A673 (cell line): ENCODE data around the gene OR8B3.

Source experiments
- EZH2 ChIP-seq: fragments of 200-600 bp; sonication (generic); IDR thresholded peaks from 2 replicates; pipeline ENCODE4 v1.6.1; 2017; ENCODE audit warnings: borderline replicate concordance, low read depth, mild to moderate bottlenecking, mixed read lengths, antibody characterized with exemption, low read length; ENCODE audit not compliant: poor library complexity, severe bottlenecking
- TF ChIP-seq, protein P1 (sequence below): fragments of 300-800, 200-600 bp; sonication (generic); conservative IDR thresholded peaks from 2 replicates; pipeline ENCODE4 v1.5.1; 2017; ENCODE audit warnings: low read depth, mild to moderate bottlenecking, antibody characterized with exemption, low read length, moderate library complexity, mixed read lengths

DNA sequence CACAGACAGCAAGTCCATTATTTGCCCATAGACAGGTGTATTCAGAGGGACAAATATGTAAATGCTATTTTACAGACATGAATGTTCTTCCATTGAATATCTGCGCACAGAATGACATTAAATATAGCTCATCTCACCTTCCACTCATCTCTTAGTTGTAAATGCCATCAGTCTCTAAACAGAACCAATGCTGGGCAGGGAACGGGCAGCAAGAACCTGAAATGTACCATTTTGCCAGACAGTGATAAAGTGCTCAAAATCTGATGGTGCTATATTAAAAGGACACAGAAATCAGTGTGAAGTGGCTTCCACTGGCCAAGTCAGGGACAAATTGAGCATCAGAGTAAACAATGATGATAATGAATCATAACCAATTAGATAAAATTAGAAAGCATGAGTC is 35.9 kb upstream of the OR8B3 start:
- TF ChIP-seq, protein P1, sequence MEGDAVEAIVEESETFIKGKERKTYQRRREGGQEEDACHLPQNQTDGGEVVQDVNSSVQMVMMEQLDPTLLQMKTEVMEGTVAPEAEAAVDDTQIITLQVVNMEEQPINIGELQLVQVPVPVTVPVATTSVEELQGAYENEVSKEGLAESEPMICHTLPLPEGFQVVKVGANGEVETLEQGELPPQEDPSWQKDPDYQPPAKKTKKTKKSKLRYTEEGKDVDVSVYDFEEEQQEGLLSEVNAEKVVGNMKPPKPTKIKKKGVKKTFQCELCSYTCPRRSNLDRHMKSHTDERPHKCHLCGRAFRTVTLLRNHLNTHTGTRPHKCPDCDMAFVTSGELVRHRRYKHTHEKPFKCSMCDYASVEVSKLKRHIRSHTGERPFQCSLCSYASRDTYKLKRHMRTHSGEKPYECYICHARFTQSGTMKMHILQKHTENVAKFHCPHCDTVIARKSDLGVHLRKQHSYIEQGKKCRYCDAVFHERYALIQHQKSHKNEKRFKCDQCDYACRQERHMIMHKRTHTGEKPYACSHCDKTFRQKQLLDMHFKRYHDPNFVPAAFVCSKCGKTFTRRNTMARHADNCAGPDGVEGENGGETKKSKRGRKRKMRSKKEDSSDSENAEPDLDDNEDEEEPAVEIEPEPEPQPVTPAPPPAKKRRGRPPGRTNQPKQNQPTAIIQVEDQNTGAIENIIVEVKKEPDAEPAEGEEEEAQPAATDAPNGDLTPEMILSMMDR: no peak
- TF ChIP-seq EZH2: no peak
